Esophagus muscularis mucosa (tissue), 4 donors: ENCODE data around the gene CSRP1. TPM values are rescaled to one million over a fixed set of nuclear protein-coding genes. Genes with fewer than 3 reads are reported as not detected.
"Not testable (repeated sequence)": the region's sequence is repeated elsewhere in the genome, so short reads cannot be mapped to it uniquely, and the experiment has no call there.

Experiments
- DNase-seq: peaks from one replicate; pipeline ENCODE4 v3.0.0-alpha.2; 2017; ENCODE audit errors: extremely low spot score
- H3K27ac ChIP-seq, 4 donors: fragments of 200-600 bp; sonication (generic); replicated peaks in 1 of 4; 1 replicate in 3 of 4; 2 replicates in 1 of 4; pipeline ENCODE4 v1.5.1; 2016 to 2019; ENCODE audit warnings: mild to moderate bottlenecking in 1 of 4
- H3K27me3 ChIP-seq, 4 donors: fragments of 200-600 bp; sonication (generic); one replicate each; pipeline versions ENCODE4 v1.5.1 to v1.6.0; 2016 to 2019
- H3K36me3 ChIP-seq, 4 donors: fragments of 200-600 bp; sonication (generic); one replicate each; pipeline ENCODE4 v1.5.1; 2016 to 2019
- H3K4me1 ChIP-seq, 4 donors: fragments of 200-600 bp; sonication (generic); one replicate each; pipeline ENCODE4 v1.5.1; 2016 to 2019
- H3K4me3 ChIP-seq, 4 donors: fragments of 200-600 bp; sonication (generic); 1 replicate in 2 of 4; 2 replicates in 2 of 4; pipeline ENCODE4 v1.5.1; 2016 to 2019; ENCODE audit warnings: mild to moderate bottlenecking in 4 of 4, moderate library complexity in 1 of 4
- H3K9me3 ChIP-seq, 4 donors: fragments of 200-600 bp; sonication (generic); 1 replicate in 3 of 4; 2 replicates in 1 of 4; pipeline ENCODE4 v1.5.1; 2016 to 2019
- EP300 ChIP-seq: sonication (generic); formaldehyde crosslinking; IDR thresholded peaks from one replicate; pipeline ENCODE4 v1.6.1; 2017; ENCODE audit warnings: antibody characterized with exemption
- POLR2A ChIP-seq: fragments of 450-650 bp; IDR thresholded peaks from one replicate; pipeline ENCODE4 v1.6.1; 2017; ENCODE audit warnings: antibody characterized with exemption, moderate library complexity, mild to moderate bottlenecking, low read depth
- POLR2AphosphoS5 ChIP-seq, 2 donors: sonication (generic); formaldehyde crosslinking; IDR thresholded peaks; one replicate each; pipeline ENCODE4 v1.6.1; 2017; ENCODE audit warnings: antibody characterized with exemption in 2 of 2
- WGBS: methylation state at CpG from one replicate; pipeline ENCODE4 v1.1.5; 2018; 5-methylcytosine and 5-hydroxymethylcytosine counted together
- intact Hi-C: fragments of 100-400 bp; cut with DNase I; formaldehyde crosslinking; loops from one replicate; pipeline ENCODE4 v1.15.1; 2023
- total RNA-seq, 4 donors: library from RNA; depleted of rRNA; stranded (reverse); fragments of >200 nt; gene quantifications; one replicate each; pipeline versions ENCODE4 v1.1.0 to v1.2.1, GENCODE V29; 2016
- TF ChIP-seq, protein P1 (sequence below), 3 experiments: fragments of 200-600 bp in 2 of 3; fragments of 450-650 bp in 1 of 3; sonication (generic) in 2 of 3; IDR thresholded peaks; one replicate each; pipeline ENCODE4 v1.5.1; 2017 to 2019; ENCODE audit warnings: antibody characterized with exemption in 3 of 3, mild to moderate bottlenecking in 2 of 3, moderate library complexity in 1 of 3

CSRP1 gene
- total RNA-seq, 4 donors from 2014 or later, result 3,645 to 7,984 (median 5,321) TPM

DNA sequence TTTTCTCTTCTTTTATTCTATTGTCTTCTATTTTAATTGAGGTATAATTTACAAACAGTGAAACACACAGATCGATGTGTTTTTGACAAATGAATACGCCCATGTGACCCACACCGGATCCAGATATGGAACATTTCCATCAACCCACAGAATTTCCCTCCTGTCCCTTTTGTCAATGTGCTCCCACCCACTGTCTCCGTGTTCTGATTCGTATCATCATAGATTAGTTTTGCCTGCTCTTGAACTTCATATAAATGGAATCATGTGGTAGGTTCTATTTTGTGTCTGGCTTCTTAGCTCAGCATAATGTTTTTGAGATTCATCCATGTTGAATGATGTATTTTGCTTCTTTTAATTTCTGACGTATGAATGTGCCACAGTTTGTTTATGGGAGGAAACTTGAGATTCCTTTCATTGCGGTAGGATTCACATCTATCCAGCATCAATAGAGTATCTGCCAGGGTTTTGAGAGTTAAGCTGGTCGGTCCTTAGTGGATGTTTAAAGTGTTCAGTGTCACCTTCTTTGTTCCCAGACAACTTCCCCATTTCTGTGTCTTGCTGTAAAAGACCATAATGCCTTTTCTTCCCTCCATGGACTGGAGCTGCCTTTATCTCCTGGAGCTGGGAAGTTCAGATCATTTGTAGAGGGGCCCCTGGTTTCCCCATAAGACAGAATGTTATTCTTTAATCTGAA lies 46.7 kb upstream of the CSRP1 start:
- intact Hi-C loops, result no loop called here
- Histone ChIP-seq H3K9me3 (no peaks in the 10 kb centered on the region), H3K4me3 (no peak overlapping the region), H3K4me1 (peaks cover 54 to 62% (median 58%) of the 10 kb centered on the region in 4 donors), H3K27ac (peak overlapping the region; percentile 39 to 62 (median 48)), H3K36me3 (no peaks in the 10 kb centered on the region), H3K27me3 (no peaks in the 10 kb centered on the region)
- 59% methylated on average over 8 of the region's 8 CpGs for WGBS
- TF ChIP-seq, protein P1, sequence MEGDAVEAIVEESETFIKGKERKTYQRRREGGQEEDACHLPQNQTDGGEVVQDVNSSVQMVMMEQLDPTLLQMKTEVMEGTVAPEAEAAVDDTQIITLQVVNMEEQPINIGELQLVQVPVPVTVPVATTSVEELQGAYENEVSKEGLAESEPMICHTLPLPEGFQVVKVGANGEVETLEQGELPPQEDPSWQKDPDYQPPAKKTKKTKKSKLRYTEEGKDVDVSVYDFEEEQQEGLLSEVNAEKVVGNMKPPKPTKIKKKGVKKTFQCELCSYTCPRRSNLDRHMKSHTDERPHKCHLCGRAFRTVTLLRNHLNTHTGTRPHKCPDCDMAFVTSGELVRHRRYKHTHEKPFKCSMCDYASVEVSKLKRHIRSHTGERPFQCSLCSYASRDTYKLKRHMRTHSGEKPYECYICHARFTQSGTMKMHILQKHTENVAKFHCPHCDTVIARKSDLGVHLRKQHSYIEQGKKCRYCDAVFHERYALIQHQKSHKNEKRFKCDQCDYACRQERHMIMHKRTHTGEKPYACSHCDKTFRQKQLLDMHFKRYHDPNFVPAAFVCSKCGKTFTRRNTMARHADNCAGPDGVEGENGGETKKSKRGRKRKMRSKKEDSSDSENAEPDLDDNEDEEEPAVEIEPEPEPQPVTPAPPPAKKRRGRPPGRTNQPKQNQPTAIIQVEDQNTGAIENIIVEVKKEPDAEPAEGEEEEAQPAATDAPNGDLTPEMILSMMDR (IDR thresholded peaks at IDR 0.05), result no peak
- TF ChIP-seq POLR2AphosphoS5 (IDR thresholded peaks at IDR 0.05) (no peak), EP300 (no peak), POLR2A (no peak)
- DNase-seq, result no peak

DNA sequence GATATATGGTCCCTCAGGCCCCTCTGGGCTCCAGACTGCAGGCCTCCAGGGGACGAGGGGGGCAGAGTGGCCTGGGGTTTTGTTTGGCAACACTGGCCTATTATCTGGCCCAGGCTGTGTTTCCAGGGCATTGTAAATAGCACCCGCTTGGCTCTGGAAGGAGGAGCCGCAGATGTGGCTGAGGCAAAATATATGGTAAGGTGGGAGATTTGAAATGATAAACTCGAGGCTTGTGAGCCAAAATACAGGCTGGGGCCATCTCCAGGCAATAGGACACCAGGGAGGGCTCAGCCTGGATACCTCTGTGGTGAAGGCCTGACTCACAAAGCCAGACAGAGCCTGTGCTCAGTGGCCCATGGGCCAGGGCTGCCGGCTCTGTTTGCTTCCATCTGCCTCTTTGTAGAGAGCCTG lies 46.0 kb upstream of the CSRP1 start:
- H3K4me1 ChIP-seq, result peaks cover 53 to 60% (median 55%) of the 10 kb centered on the region in 4 donors
- 77% methylated on average over 5 of the region's 5 CpGs for whole genome bisulfite sequencing
- H3K4me3 ChIP-seq, result no peak overlapping the region
- H3K36me3 ChIP-seq, result no peaks in the 10 kb centered on the region
- peak overlapping the region; percentile 39 to 62 (median 48) for H3K27ac ChIP-seq
- DNase-seq, result no peak
- no peaks in the 10 kb centered on the region for H3K9me3 ChIP-seq
- intact Hi-C loops, result no loop called here
- TF ChIP-seq EP300 (no peak), POLR2AphosphoS5 (IDR thresholded peaks at IDR 0.05) (no peak)
- no peaks in the 10 kb centered on the region for H3K27me3 ChIP-seq

DNA sequence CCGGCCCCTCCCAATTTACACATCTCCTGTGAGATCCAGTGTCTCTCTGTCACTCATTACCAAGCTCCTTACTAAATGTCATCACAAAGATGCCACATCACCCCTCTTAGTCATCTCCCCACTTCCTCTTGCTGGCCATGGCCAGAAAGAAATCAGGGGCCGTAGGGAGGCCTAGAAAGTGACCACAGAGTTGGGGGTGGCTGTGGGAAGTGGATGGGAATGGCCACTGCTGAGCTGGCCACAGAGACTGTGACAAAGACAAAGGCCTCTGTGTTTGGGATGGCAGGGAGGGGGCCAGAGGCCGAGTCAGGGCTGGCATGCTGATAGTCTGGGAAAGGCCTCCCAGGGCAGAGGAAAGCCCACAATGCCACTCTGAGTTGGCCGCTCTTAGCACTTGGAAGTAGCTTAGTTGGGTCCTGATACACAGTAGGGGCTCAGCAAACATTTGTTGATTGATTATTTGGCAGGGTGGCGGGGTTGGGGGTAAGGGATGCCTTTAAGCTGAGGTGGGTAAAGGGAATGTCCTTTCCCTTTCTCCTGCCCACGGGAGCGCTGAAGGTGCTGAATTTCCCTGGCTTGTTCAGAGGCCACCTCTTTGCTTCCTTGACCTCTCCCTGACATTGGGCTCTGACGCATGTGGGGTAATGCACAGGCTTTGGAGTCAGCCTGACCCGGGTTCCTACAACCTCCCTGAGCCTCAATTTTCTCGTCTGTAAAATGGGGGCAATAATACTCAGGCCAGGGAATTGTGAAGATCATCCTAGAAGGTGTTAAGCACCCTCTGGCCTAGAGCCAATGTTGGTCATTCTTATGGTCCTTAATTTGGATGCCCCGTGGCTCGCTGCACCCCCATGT lies 45.2 kb upstream of the CSRP1 start:
- no peak for TF ChIP-seq EP300
- TF ChIP-seq, protein P1 (IDR thresholded peaks at IDR 0.05), result no peak
- TF ChIP-seq POLR2A, result no peak
- no peak for TF ChIP-seq POLR2AphosphoS5 (IDR thresholded peaks at IDR 0.05)
- intact Hi-C loops, result no loop called here

DNA sequence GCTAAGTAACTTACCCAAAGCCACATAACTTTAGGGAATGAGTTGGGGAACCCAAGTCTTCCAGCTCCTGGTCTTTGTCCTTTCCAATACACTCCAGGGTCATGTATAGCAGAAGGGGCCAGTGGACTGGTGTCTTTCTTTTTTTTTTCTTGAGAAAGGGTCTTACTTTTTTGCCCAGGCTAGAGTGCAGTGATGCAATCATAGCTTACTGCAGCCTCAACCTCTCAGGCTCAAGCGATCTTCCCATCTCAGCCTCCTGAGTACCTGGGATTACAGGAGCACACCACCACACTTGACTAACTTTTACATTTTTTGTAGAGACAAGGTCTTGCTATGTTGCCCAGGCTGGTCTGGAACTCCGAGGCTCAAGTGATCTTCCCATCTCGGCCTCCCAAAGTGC lies 44.2 kb upstream of the CSRP1 start:
- no peaks in the 10 kb centered on the region for H3K9me3 ChIP-seq
- peaks cover 39 to 42% (median 41%) of the 10 kb centered on the region in 4 donors for H3K4me1 ChIP-seq
- no peak for DNase-seq
- TF ChIP-seq POLR2AphosphoS5 (IDR thresholded peaks at IDR 0.05), result no peak
- no peak for TF ChIP-seq EP300
- TF ChIP-seq POLR2A, result no peak
- TF ChIP-seq, protein P1 (IDR thresholded peaks at IDR 0.05), result no peak
- 88% methylated on average over 3 of the region's 3 CpGs for WGBS
- no peaks in the 10 kb centered on the region for H3K27me3 ChIP-seq
- no peaks in the 10 kb centered on the region for H3K36me3 ChIP-seq
- peak overlapping the region in 1 of 4 donors; percentile 51 for H3K27ac ChIP-seq
- H3K4me3 ChIP-seq, result no peak overlapping the region
- intact Hi-C loops, result no loop called here

More for the DNA sequence above, 45.2 kb upstream of the CSRP1 start:
- no peak for DNase-seq
- 88% methylated on average over 12 of the region's 12 CpGs for WGBS
- H3K27ac ChIP-seq, result peak overlapping the region; percentile 39 to 62 (median 48)
- H3K4me1 ChIP-seq, result peaks cover 45 to 52% (median 48%) of the 10 kb centered on the region in 4 donors
- no peaks in the 10 kb centered on the region for H3K9me3 ChIP-seq
- H3K36me3 ChIP-seq, result no peaks in the 10 kb centered on the region
- no peak overlapping the region for H3K4me3 ChIP-seq
- H3K27me3 ChIP-seq, result no peaks in the 10 kb centered on the region

DNA sequence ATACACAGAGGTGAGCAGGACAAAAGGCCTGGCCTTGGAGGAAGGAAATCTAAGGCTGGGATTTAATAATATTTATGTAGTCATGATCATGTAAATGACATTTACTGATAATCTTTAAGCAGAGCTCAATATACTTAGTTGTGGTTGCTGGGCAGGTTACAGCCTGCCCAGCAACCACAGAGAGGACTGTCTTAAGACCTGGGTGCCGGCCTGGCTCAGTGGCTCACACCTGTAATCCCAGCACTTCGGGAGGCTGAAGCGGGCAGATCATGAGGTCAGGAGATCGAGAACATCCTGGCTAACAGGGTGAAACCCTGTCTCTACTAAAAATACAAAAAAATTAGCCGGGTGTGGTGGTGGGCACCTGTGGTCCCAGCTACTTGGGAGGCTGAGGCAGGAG lies 42.6 kb upstream of the CSRP1 start:
- H3K4me3 ChIP-seq, H3K36me3 ChIP-seq, DNase-seq, intact Hi-C loops, H3K9me3 ChIP-seq, H3K27me3 ChIP-seq, H3K27ac ChIP-seq: not testable (repeated sequence)
- H3K4me1 ChIP-seq, result peaks cover 29 to 36% (median 31%) of the 10 kb centered on the region in 4 donors
- 96% methylated on average over 5 of the region's 5 CpGs for WGBS
